B cell (primary cell): ENCODE data around the gene DOK5. TPM values are rescaled to one million over a fixed set of nuclear protein-coding genes. Genes with fewer than 3 reads are reported as not detected.

Source experiments
- ATAC-seq: fragments of 200-7000 bp; cut with Tn5 transposase; one replicate; pipeline ENCODE4 v1.10.0; 2021; ENCODE audit warnings: low read depth, mild to moderate bottlenecking, moderate number of reproducible peaks, moderate library complexity
- CTCF ChIA-PET: fragments of 350-600 bp; sonication (Branson Sonifier 250); formaldehyde crosslinking; loops from one replicate; lab custom pipeline; 2021; ENCODE audit warnings: antibody characterized with exemption, inconsistent platforms; lab: Charles Lee
- POLR2A ChIA-PET: fragments of 350-600 bp; sonication (Branson Sonifier 250); formaldehyde crosslinking; loops from one replicate; lab custom pipeline; 2021; ENCODE audit warnings: antibody characterized with exemption; lab: Charles Lee
- DNase-seq: peaks from one replicate; pipeline ENCODE4 v3.0.0; 2013
- H2AFZ ChIP-seq: 2 replicates; pipeline ENCODE4 v1.6.1; 2012; ENCODE audit warnings: mild to moderate bottlenecking, low read depth, low read length; ENCODE audit not compliant: insufficient read depth, poor library complexity, severe bottlenecking
- H3K27ac ChIP-seq, 2 donors: 1 replicate in 1 of 2; 2 replicates in 1 of 2; pipeline ENCODE4 v1.5.1; 2012 to 2013; ENCODE audit warnings: low read length in 2 of 2, mild to moderate bottlenecking in 2 of 2, moderate library complexity in 1 of 2
- H3K27me3 ChIP-seq, 4 experiments: fragments of 200-600 bp in 1 of 4; sonication (generic) in 1 of 4; replicated peaks in 1 of 4; 1 replicate in 2 of 4; 2 replicates in 2 of 4; pipeline versions ENCODE4 v1.6.1 to v1.7.0; 2013 to 2016; ENCODE audit warnings: low read length in 3 of 4, mild to moderate bottlenecking in 2 of 4, mixed read lengths in 1 of 4, moderate library complexity in 1 of 4; ENCODE audit not compliant: insufficient read depth in 4 of 4, control insufficient read depth in 3 of 4; ENCODE audit errors: control extremely low read depth in 1 of 4
- H3K36me3 ChIP-seq, 2 experiments: replicated peaks in 1 of 2; 1 replicate in 1 of 2; 2 replicates in 1 of 2; pipeline versions ENCODE4 v1.6.1 to v1.7.1; 2013; ENCODE audit warnings: low read length in 1 of 2; ENCODE audit not compliant: insufficient read depth in 2 of 2, control insufficient read depth in 1 of 2; ENCODE audit errors: control extremely low read depth in 1 of 2, extremely low read depth in 1 of 2
- H3K4me1 ChIP-seq, 2 donors: fragments of 200-600 bp in 1 of 2; sonication (generic) in 1 of 2; 1 replicate in 1 of 2; 2 replicates in 1 of 2; pipeline versions ENCODE4 v1.5.1 to v1.6.1; 2013 to 2017; ENCODE audit warnings: low read length in 2 of 2; ENCODE audit not compliant: control insufficient read depth in 2 of 2, insufficient read depth in 2 of 2
- H3K4me2 ChIP-seq: replicated peaks from 2 replicates; pipeline ENCODE3; 2012; ENCODE audit warnings: mild to moderate bottlenecking, low read depth, low read length; ENCODE audit not compliant: poor library complexity, severe bottlenecking
- H3K4me3 ChIP-seq, 5 experiments: fragments of 200-600 bp in 1 of 5; sonication (generic) in 1 of 5; 1 replicate in 3 of 5; 2 replicates in 2 of 5; pipeline versions ENCODE4 v1.5.1 to v1.7.0; 2011 to 2016; ENCODE audit warnings: low read length in 4 of 5, mild to moderate bottlenecking in 4 of 5, low read depth in 2 of 5, control low read depth in 1 of 5, moderate library complexity in 1 of 5; ENCODE audit not compliant: insufficient read depth in 1 of 5; ENCODE audit errors: control extremely low read depth in 1 of 5, extremely low read depth in 1 of 5
- H3K79me2 ChIP-seq: fragments of 200-600 bp; sonication (generic); one replicate; pipeline ENCODE4 v1.6.0; 2016; ENCODE audit warnings: low read length; ENCODE audit not compliant: control insufficient read depth, insufficient read depth
- H3K9ac ChIP-seq: fragments of 200-600 bp; sonication (generic); 2 replicates; pipeline ENCODE4 v1.6.1; 2017; ENCODE audit warnings: mild to moderate bottlenecking, low read length, moderate library complexity
- H3K9me3 ChIP-seq, 3 donors: one replicate each; pipeline versions ENCODE4 v1.6.1 to v1.7.1; 2013; ENCODE audit warnings: low read length in 2 of 3; ENCODE audit not compliant: control insufficient read depth in 2 of 3, insufficient read depth in 1 of 3; ENCODE audit errors: control extremely low read depth in 1 of 3
- H4K20me1 ChIP-seq: 2 replicates; pipeline ENCODE4 v1.6.0; 2012; ENCODE audit warnings: mild to moderate bottlenecking, low read length; ENCODE audit not compliant: insufficient read depth, control insufficient read depth, poor library complexity, severe bottlenecking
- H3K27ac Mint-ChIP-seq: one replicate; pipeline ENCODE4 v1.8.0; 2021; ENCODE audit warnings: mixed read lengths
- H3K27me3 Mint-ChIP-seq: one replicate; pipeline ENCODE4 v1.8.0; 2021; ENCODE audit warnings: mixed read lengths
- H3K4me1 Mint-ChIP-seq: one replicate; pipeline ENCODE4 v1.8.0; 2021; ENCODE audit warnings: mixed read lengths
- H3K4me3 Mint-ChIP-seq: one replicate; pipeline ENCODE4 v1.8.0; 2021; ENCODE audit warnings: mixed read lengths
- H3K9me3 Mint-ChIP-seq: one replicate; pipeline ENCODE4 v1.8.0; 2022; ENCODE audit warnings: mixed read lengths; ENCODE audit not compliant: insufficient read depth
- CTCF ChIP-seq: fragments of 200-600 bp; IDR thresholded peaks from one replicate; pipeline ENCODE4 v1.8.0; 2022; ENCODE audit warnings: antibody characterized with exemption, mild to moderate bottlenecking
- EZH2 ChIP-seq: IDR thresholded peaks from 2 replicates; pipeline ENCODE4 v1.6.1; 2012; ENCODE audit warnings: borderline replicate concordance, low read depth, mild to moderate bottlenecking, moderate library complexity, low read length; ENCODE audit not compliant: insufficient read depth, poor library complexity, severe bottlenecking
- WGBS: methylation state at CpG from one replicate; pipeline ENCODE4 v1.1.5; 2013; ENCODE audit warnings: missing lambda C conversion rate; ENCODE audit not compliant: insufficient coverage; 5-methylcytosine and 5-hydroxymethylcytosine counted together
- intact Hi-C: fragments of 100-400 bp; cut with micrococcal nuclease; formaldehyde crosslinking; loops from one replicate; pipeline ENCODE4 v1.10.0; 2022
- polyA plus RNA-seq: library from polyadenylated mRNA; depleted of rRNA; stranded (reverse); fragments of >200 nt; gene quantifications from 2 replicates; pipeline ENCODE4 v1.2.3, GENCODE V29; 2012
- total RNA-seq, 2 donors: library from RNA; stranded (reverse); fragments of 120-200 nt in 1 of 2; gene quantifications; 1 replicate in 1 of 2; 2 replicates in 1 of 2; pipeline versions ENCODE4 v1.2.3 to v1.2.4, GENCODE V29; 2013 to 2022

DOK5 gene
- total and polyA plus RNA-seq, 2 donors (not counting 1 experiment from before 2014, with no cell fraction given): not detected

GRCh38 chr20:54608943-54609342 lies 133.6 kb downstream of the DOK5 start:
- H3K4me3 ChIP-seq: no peak overlapping the region
- no peaks in the 10 kb centered on the region for H4K20me1 ChIP-seq
- Mint-ChIP-seq H3K27me3 (peaks cover 6% of the 10 kb centered on the region), H3K4me1 (peaks cover 11% of the 10 kb centered on the region), H3K27ac (no peak overlapping the region), H3K4me3 (no peak overlapping the region), H3K9me3 (no peaks in the 10 kb centered on the region)
- 100% methylated on average over 1 of the region's 5 CpGs for WGBS
- no peak overlapping the region for H2AFZ ChIP-seq
- no peaks in the 10 kb centered on the region for H3K27me3 ChIP-seq
- peaks cover 6 to 8% of the 10 kb centered on the region in 2 donors for H3K4me1 ChIP-seq
- DNase-seq: no peak
- no peaks in the 10 kb centered on the region for H3K36me3 ChIP-seq
- ChIA-PET POLR2A (no interaction called here), CTCF (no interaction called here)
- intact Hi-C loops: no loop called here
- H3K9ac ChIP-seq: no peak overlapping the region
- peaks cover 0 to 1% (median 0%) of the 10 kb centered on the region in 3 donors for H3K9me3 ChIP-seq
- no peak for ATAC-seq
- H3K79me2 ChIP-seq: no peaks in the 10 kb centered on the region
- no peak overlapping the region for H3K4me2 ChIP-seq
- TF ChIP-seq EZH2: no peak
- no peak for TF ChIP-seq CTCF
- H3K27ac ChIP-seq: no peak overlapping the region

DNA sequence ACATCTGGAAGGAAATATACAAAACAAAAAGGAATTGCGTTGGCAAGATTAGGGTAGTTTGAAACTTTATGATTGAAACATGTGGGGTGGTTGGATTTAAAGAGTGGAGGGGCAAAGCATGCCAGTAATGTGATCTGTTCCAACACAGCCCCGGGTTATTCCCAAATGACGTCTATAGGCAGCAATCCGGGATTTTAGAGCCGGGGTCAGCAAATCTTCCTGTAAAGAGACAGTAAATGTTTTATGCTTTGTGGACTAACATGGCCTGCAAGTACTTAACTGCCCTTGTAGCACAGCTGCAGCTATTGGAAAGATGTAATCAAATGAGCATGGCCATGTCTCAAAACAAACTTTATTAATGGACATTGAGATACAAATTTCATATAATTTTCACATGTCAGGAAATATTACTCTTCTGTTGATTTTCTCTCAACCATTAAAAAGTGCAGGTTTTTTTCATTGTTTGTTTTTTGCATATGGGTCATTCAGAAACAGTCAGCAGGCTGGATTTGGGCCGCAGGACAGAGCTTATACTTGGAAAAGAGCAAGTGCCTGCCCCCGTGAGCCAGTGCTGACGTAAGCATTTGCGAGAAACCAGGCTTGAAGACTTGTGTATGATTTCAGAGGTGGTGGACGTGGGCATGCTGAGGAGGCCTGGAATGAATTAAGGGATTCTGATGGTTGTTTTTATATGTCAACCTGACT lies 136.5 kb downstream of the DOK5 start:
- Histone ChIP-seq H3K9me3 (peaks cover 0 to 1% (median 1%) of the 10 kb centered on the region in 3 donors), H3K4me1 (peaks cover 0 to 1% of the 10 kb centered on the region in 2 donors), H3K36me3 (no peaks in the 10 kb centered on the region), H3K9ac (no peak overlapping the region), H3K27ac (no peak overlapping the region), H3K79me2 (no peaks in the 10 kb centered on the region), H3K27me3 (no peaks in the 10 kb centered on the region), H4K20me1 (no peaks in the 10 kb centered on the region), H2AFZ (no peak overlapping the region), H3K4me2 (no peak overlapping the region), H3K4me3 (no peak overlapping the region)
- Mint-ChIP-seq H3K4me3 (no peak overlapping the region), H3K27me3 (peaks cover 6% of the 10 kb centered on the region), H3K9me3 (no peaks in the 10 kb centered on the region), H3K27ac (peak overlapping the region; percentile 11), H3K4me1 (peaks cover 5% of the 10 kb centered on the region)
- ChIA-PET CTCF (no interaction called here), POLR2A (no interaction called here)
- ATAC-seq: no peak
- intact Hi-C loops: no loop called here
- 94% methylated on average over 10 of the region's 10 CpGs for WGBS
- DNase-seq: no peak
- TF ChIP-seq EZH2 (no peak), CTCF (no peak)
